GM12892 (cell line): ENCODE data around the gene ARFIP1.

Experiments
- POLR2A ChIP-seq: IDR thresholded peaks from 2 replicates; pipeline ENCODE4 v1.6.1; 2011; ENCODE audit warnings: low read depth, low read length, control low read depth
- POLR2AphosphoS5 ChIP-seq: IDR thresholded peaks from 2 replicates; pipeline ENCODE4 v1.6.1; 2011; ENCODE audit warnings: low read depth, low read length, control low read depth

- TF ChIP-seq POLR2AphosphoS5: no peak
- no peak for TF ChIP-seq POLR2A
Observed at GRCh38 chr4:152785639-152786615, 6.2 kb downstream of the ARFIP1 start.
